Neural progenitor cell (in vitro differentiated cells): ENCODE measurements around the gene TLL2. TPM values are rescaled to one million over a fixed set of nuclear protein-coding genes. Genes with fewer than 3 reads are reported as not detected.

Source experiments
- DNase-seq: peaks from one replicate; pipeline ENCODE4 v3.0.0-alpha.2; 2016; ENCODE audit warnings: low spot score
- H2AFZ ChIP-seq: fragments of 200-600 bp; sonication (generic); replicated peaks from 2 replicates; pipeline ENCODE4 v1.6.1; 2016; ENCODE audit warnings: antibody characterized with exemption
- H3F3A ChIP-seq: fragments of 200-600 bp; sonication (generic); 2 replicates; pipeline ENCODE4 v1.6.1; 2016; ENCODE audit warnings: antibody characterized with exemption, low read depth
- H3K27ac ChIP-seq: fragments of 200-600 bp; sonication (generic); 2 replicates; pipeline ENCODE4 v1.5.1; 2016; ENCODE audit warnings: mild to moderate bottlenecking
- H3K27me3 ChIP-seq: fragments of 200-600 bp; sonication (generic); 2 replicates; pipeline ENCODE4 v1.6.1; 2016; ENCODE audit warnings: mild to moderate bottlenecking, moderate library complexity
- H3K36me3 ChIP-seq: fragments of 200-600 bp; sonication (generic); 2 replicates; pipeline ENCODE4 v1.5.1; 2016
- H3K4me1 ChIP-seq: fragments of 200-600 bp; sonication (generic); 2 replicates; pipeline ENCODE4 v1.6.1; 2016; ENCODE audit warnings: mixed run types
- H3K4me2 ChIP-seq: fragments of 200-600 bp; sonication (generic); 2 replicates; pipeline ENCODE4 v1.6.1; 2016
- H3K4me3 ChIP-seq: fragments of 200-600 bp; sonication (generic); 2 replicates; pipeline ENCODE4 v1.5.1; 2016
- H3K79me2 ChIP-seq: fragments of 200-600 bp; sonication (generic); 2 replicates; pipeline ENCODE4 v1.6.1; 2016; ENCODE audit warnings: low read depth
- H3K9ac ChIP-seq: fragments of 200-600 bp; sonication (generic); 2 replicates; pipeline ENCODE4 v1.6.1; 2016
- H3K9me3 ChIP-seq: fragments of 200-600 bp; sonication (generic); 2 replicates; pipeline ENCODE4 v1.5.1; 2016; ENCODE audit warnings: low read depth
- H4K20me1 ChIP-seq: fragments of 200-600 bp; sonication (generic); 2 replicates; pipeline ENCODE4 v1.6.1; 2016; ENCODE audit warnings: low read depth
- H3K27ac Mint-ChIP-seq: 3 replicates; pipeline ENCODE4 v1.8.0; 2021; ENCODE audit warnings: mixed read lengths
- H3K27me3 Mint-ChIP-seq: 2 replicates; pipeline ENCODE4 v1.8.0; 2022; ENCODE audit warnings: low read depth, mild to moderate bottlenecking, inconsistent platforms, moderate library complexity, mixed read lengths; ENCODE audit not compliant: insufficient read depth
- H3K36me3 Mint-ChIP-seq: 3 replicates; pipeline ENCODE4 v1.8.0; 2021; ENCODE audit warnings: mixed read lengths
- H3K4me1 Mint-ChIP-seq: 3 replicates; pipeline ENCODE4 v1.8.0; 2021; ENCODE audit warnings: mixed read lengths
- H3K4me3 Mint-ChIP-seq: 3 replicates; pipeline ENCODE4 v1.8.0; 2021; ENCODE audit warnings: mild to moderate bottlenecking, moderate library complexity, mixed read lengths
- H3K9me3 Mint-ChIP-seq: 3 replicates; pipeline ENCODE4 v1.8.0; 2020; ENCODE audit warnings: mixed read lengths
- EZH2 ChIP-seq: fragments of 200-600 bp; sonication (generic); IDR thresholded peaks from 2 replicates; pipeline ENCODE4 v1.6.1; 2017; ENCODE audit warnings: antibody characterized with exemption, mild to moderate bottlenecking, moderate library complexity
- EZH2phosphoT487 ChIP-seq: fragments of 200-600 bp; sonication (generic); IDR thresholded peaks from 2 replicates; pipeline ENCODE4 v1.6.1; 2017; ENCODE audit warnings: antibody characterized with exemption
- total RNA-seq: library from RNA; depleted of rRNA; stranded (reverse); fragments of >200 nt; gene quantifications from 2 replicates; pipeline ENCODE4 v1.2.3, GENCODE V29; 2015; ENCODE audit warnings: low replicate concordance
- TF ChIP-seq, protein P1 (sequence below): fragments of 200-600 bp; sonication (generic); IDR thresholded peaks from 2 replicates; pipeline ENCODE4 v1.5.1; 2017; ENCODE audit warnings: antibody characterized with exemption, mild to moderate bottlenecking

The TLL2 gene
- total RNA-seq, 1 donor from 2014 or later, result 0.22 TPM

DNA sequence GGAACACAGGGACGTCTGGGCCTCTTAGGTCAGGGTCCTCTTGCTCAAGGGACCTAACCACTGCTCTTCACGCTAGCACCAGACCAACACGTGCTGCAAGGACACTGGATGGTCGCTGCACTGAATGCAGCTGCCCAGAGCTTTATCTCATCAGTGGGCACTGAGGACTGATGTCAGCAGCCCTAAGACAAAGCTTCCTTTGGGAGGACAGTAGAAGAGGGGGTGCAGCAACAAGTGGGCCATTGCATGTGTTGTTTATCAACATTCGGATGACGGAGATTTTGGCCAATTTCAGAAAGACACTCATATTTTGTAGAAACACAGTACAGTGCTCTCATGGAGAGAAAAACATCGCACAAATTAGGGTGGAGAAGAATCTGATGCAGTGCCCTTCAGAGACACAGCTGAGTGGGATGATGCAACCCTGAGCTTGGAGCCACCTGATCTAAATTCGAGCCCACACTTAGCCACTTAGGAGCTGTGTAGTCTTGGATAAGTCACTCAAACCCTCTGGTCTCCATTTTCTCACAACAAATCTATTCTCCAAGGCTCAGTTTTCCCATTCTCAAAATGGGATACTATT lies 156.6 kb downstream of the TLL2 start:
- Mint-ChIP-seq H3K4me1 (no peaks in the 10 kb centered on the region), H3K9me3 (no peaks in the 10 kb centered on the region)

DNA sequence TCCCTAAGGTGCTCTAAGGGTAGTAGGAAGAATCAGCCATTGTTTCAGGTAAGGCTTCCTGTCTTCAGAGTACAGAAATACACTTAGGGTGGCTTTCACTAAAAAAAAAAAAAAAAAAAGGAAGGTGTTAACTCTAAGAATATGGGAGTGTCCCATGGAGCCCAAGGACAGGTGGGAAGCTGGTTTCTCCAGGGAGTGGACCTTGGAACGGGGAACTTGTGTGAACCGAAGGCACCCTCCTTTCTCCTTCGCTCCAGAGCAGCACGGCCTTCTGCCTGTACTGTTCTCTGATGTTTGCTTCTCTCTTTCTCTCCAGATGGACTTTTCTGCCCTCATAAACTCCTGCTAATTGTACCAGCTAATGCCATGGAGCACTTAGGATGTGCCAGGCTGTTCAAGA lies 161.1 kb downstream of the TLL2 start:
- no peaks in the 10 kb centered on the region for H3K36me3 Mint-ChIP-seq

More for the DNA sequence above, 156.6 kb downstream of the TLL2 start:
- Mint-ChIP-seq H3K4me3 (no peak overlapping the region), H3K36me3 (no peaks in the 10 kb centered on the region), H3K27me3 (peaks cover 4% of the 10 kb centered on the region), H3K27ac (no peak overlapping the region)
- Histone ChIP-seq H3K4me1 (no peaks in the 10 kb centered on the region), H3K4me2 (no peak overlapping the region), H3K79me2 (no peaks in the 10 kb centered on the region), H3K9ac (no peak overlapping the region), H3K27ac (no peak overlapping the region), H3K27me3 (no peaks in the 10 kb centered on the region), H2AFZ (no peak overlapping the region), H3F3A (no peaks in the 10 kb centered on the region), H3K36me3 (no peaks in the 10 kb centered on the region), H3K9me3 (no peaks in the 10 kb centered on the region), H4K20me1 (no peaks in the 10 kb centered on the region), H3K4me3 (no peak overlapping the region)
- TF ChIP-seq EZH2phosphoT487 (no peak), EZH2 (no peak)
- TF ChIP-seq, protein P1, sequence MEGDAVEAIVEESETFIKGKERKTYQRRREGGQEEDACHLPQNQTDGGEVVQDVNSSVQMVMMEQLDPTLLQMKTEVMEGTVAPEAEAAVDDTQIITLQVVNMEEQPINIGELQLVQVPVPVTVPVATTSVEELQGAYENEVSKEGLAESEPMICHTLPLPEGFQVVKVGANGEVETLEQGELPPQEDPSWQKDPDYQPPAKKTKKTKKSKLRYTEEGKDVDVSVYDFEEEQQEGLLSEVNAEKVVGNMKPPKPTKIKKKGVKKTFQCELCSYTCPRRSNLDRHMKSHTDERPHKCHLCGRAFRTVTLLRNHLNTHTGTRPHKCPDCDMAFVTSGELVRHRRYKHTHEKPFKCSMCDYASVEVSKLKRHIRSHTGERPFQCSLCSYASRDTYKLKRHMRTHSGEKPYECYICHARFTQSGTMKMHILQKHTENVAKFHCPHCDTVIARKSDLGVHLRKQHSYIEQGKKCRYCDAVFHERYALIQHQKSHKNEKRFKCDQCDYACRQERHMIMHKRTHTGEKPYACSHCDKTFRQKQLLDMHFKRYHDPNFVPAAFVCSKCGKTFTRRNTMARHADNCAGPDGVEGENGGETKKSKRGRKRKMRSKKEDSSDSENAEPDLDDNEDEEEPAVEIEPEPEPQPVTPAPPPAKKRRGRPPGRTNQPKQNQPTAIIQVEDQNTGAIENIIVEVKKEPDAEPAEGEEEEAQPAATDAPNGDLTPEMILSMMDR, result no peak
- DNase-seq, result no peak

DNA sequence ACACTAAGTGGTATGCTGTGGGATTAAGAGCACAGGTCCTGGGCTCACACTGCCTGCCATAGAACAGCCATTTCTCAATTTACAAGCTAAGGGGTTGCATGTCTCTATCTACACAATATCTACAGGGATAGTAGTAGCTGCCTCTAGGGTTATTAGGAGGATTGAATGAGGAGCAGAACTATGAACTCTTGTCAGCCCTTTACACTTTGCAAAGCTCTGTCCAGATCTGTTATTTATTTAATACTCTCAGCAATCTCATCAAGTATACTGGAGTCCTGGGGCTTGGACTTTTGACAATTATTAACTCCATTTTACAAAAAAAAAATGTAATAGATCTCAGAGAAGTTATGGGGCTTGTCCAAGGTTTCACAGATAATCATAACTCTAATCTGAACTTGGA lies 161.7 kb downstream of the TLL2 start:
- H3K4me1 ChIP-seq, result no peaks in the 10 kb centered on the region
- no peak for DNase-seq
- no peak overlapping the region for H2AFZ ChIP-seq
- peaks cover 2% of the 10 kb centered on the region for H3K27me3 Mint-ChIP-seq
- no peak overlapping the region for H3K4me2 ChIP-seq
- no peaks in the 10 kb centered on the region for H3K79me2 ChIP-seq
- H3K27me3 ChIP-seq, result no peaks in the 10 kb centered on the region
- no peaks in the 10 kb centered on the region for H3K36me3 Mint-ChIP-seq
- no peak overlapping the region for H3K27ac Mint-ChIP-seq
- no peak overlapping the region for H3K4me3 ChIP-seq
- H3K27ac ChIP-seq, result no peak overlapping the region
- no peak overlapping the region for H3K9ac ChIP-seq
- H3K4me3 Mint-ChIP-seq, result no peak overlapping the region
- H3K9me3 ChIP-seq, result peaks cover 2% of the 10 kb centered on the region
- peaks cover 4% of the 10 kb centered on the region for H3K9me3 Mint-ChIP-seq
- TF ChIP-seq EZH2, result no peak
- TF ChIP-seq EZH2phosphoT487, result no peak
- TF ChIP-seq, protein P1, result no peak
- H4K20me1 ChIP-seq, result no peaks in the 10 kb centered on the region
- no peaks in the 10 kb centered on the region for H3K36me3 ChIP-seq
- no peaks in the 10 kb centered on the region for H3F3A ChIP-seq
- no peaks in the 10 kb centered on the region for H3K4me1 Mint-ChIP-seq

More for the DNA sequence above, 161.1 kb downstream of the TLL2 start:
- Histone ChIP-seq H3K4me1 (no peaks in the 10 kb centered on the region), H2AFZ (no peak overlapping the region), H4K20me1 (no peaks in the 10 kb centered on the region), H3K4me3 (no peak overlapping the region), H3K79me2 (no peaks in the 10 kb centered on the region), H3K27ac (no peak overlapping the region), H3K36me3 (no peaks in the 10 kb centered on the region), H3K4me2 (no peak overlapping the region), H3F3A (no peaks in the 10 kb centered on the region), H3K9ac (no peak overlapping the region), H3K27me3 (no peaks in the 10 kb centered on the region), H3K9me3 (no peaks in the 10 kb centered on the region)
- no peak for DNase-seq
- H3K27ac Mint-ChIP-seq, result no peak overlapping the region
- TF ChIP-seq EZH2 (no peak), EZH2phosphoT487 (no peak)
- TF ChIP-seq, protein P1, result no peak
- H3K4me3 Mint-ChIP-seq, result no peak overlapping the region
- H3K27me3 Mint-ChIP-seq, result peaks cover 2% of the 10 kb centered on the region
- no peaks in the 10 kb centered on the region for H3K9me3 Mint-ChIP-seq
- no peaks in the 10 kb centered on the region for H3K4me1 Mint-ChIP-seq
